Lower leg skin (tissue), 4 donors: ENCODE data around the gene GFOD2. TPM values are rescaled to one million over a fixed set of nuclear protein-coding genes. Genes with fewer than 3 reads are reported as not detected.

ENCODE experiments used
- DNase-seq, 2 donors: peaks; one replicate each; pipeline ENCODE4 v3.0.0-alpha.2; 2019; ENCODE audit warnings: low spot score in 2 of 2
- H3K4me3 ChIP-seq: fragments of 200-600 bp; sonication (generic); 2 replicates; pipeline ENCODE4 v1.5.1; 2017; ENCODE audit warnings: mild to moderate bottlenecking, low read depth; ENCODE audit not compliant: poor library complexity, severe bottlenecking
- CTCF ChIP-seq, 3 donors: fragments of 450-650 bp; IDR thresholded peaks; one replicate each; pipeline ENCODE4 v1.5.1; 2016; ENCODE audit warnings: antibody characterized with exemption in 3 of 3, mild to moderate bottlenecking in 3 of 3, moderate library complexity in 2 of 3
- POLR2A ChIP-seq, 2 donors: fragments of 450-650 bp; IDR thresholded peaks; one replicate each; pipeline ENCODE4 v1.6.1; 2016 to 2017; ENCODE audit warnings: antibody characterized with exemption in 2 of 2, mild to moderate bottlenecking in 1 of 2, moderate library complexity in 1 of 2
- WGBS, 2 donors: methylation state at CpG; one replicate each; pipeline ENCODE4 v1.1.5; 2018; 5-methylcytosine and 5-hydroxymethylcytosine counted together
- intact Hi-C: fragments of 100-400 bp; cut with DNase I; formaldehyde crosslinking; loops from one replicate; pipeline ENCODE4 v1.15.0; 2023; ENCODE audit warnings: low total_unique reads
- total RNA-seq, 4 donors: library from RNA; depleted of rRNA; stranded (reverse); fragments of >200 nt; gene quantifications; one replicate each; pipeline ENCODE4 v1.1.0, GENCODE V29; 2016

Gene GFOD2
- total RNA-seq, 4 donors from 2014 or later, result 31.7 to 41.4 (median 33.5) TPM

- intact Hi-C loops, result no loop called here
- TF ChIP-seq CTCF (IDR thresholded peaks at IDR 0.05) (no peak), POLR2A (IDR thresholded peaks at IDR 0.05) (no peak)
- WGBS, 2 donors, result 93 to 97% methylated on average over 4 of the region's 4 CpGs
Measured at GRCh38 chr16:67707210-67707609, 11.9 kb downstream of the GFOD2 start.

GRCh38 chr16:67704110-67704509 is 15.0 kb downstream of the GFOD2 start:
- no peak for TF ChIP-seq POLR2A (IDR thresholded peaks at IDR 0.05)
- no peak for TF ChIP-seq CTCF (IDR thresholded peaks at IDR 0.05)
- H3K4me3 ChIP-seq, result no peak overlapping the region
- intact Hi-C loops, result no loop called here
- 88 to 92% methylated on average over 5 of the region's 5 CpGs for WGBS, 2 donors
- no peak for DNase-seq

More at GRCh38 chr16:67707210-67707609, 11.9 kb downstream of the GFOD2 start:
- H3K4me3 ChIP-seq, result no peak overlapping the region
- no peak for DNase-seq

GRCh38 chr16:67703626-67704025 is 15.5 kb downstream of the GFOD2 start:
- TF ChIP-seq POLR2A (IDR thresholded peaks at IDR 0.05) (no peak), CTCF (IDR thresholded peaks at IDR 0.05) (no peak)
- no peak overlapping the region for H3K4me3 ChIP-seq
- DNase-seq, result no peak
- intact Hi-C loops, result no loop called here
- 67 to 72% methylated on average over 2 of the region's 2 CpGs for WGBS, 2 donors

GRCh38 chr16:67702130-67702529 is 17.0 kb downstream of the GFOD2 start:
- H3K4me3 ChIP-seq, result no peak overlapping the region
- 89 to 95% methylated on average over 4 of the region's 4 CpGs for WGBS, 2 donors
- no peak for TF ChIP-seq CTCF (IDR thresholded peaks at IDR 0.05)
- no peak for TF ChIP-seq POLR2A (IDR thresholded peaks at IDR 0.05)
- intact Hi-C loops, result no loop called here
- DNase-seq, result no peak

- intact Hi-C loops, result no loop called here
- 92 to 97% methylated on average over 1 of the region's 1 CpG for WGBS, 2 donors
- no peak for DNase-seq
- H3K4me3 ChIP-seq, result no peak overlapping the region
- TF ChIP-seq POLR2A (IDR thresholded peaks at IDR 0.05), result no peak
- no peak for TF ChIP-seq CTCF (IDR thresholded peaks at IDR 0.05)
Measured at GRCh38 chr16:67701420-67701819, 17.7 kb downstream of the GFOD2 start.

- 95 to 97% methylated on average over 7 of the region's 7 CpGs for WGBS, 2 donors
- intact Hi-C loops, result no loop called here
- TF ChIP-seq POLR2A (IDR thresholded peaks at IDR 0.05), result no peak
- TF ChIP-seq CTCF (IDR thresholded peaks at IDR 0.05), result no peak
- H3K4me3 ChIP-seq, result no peak overlapping the region
- no peak for DNase-seq
Measured at GRCh38 chr16:67699265-67699664, 19.9 kb downstream of the GFOD2 start.
